ENCODE measurements around the gene ASTN2. TPM values are rescaled to one million over a fixed set of nuclear protein-coding genes. Genes with fewer than 3 reads are reported as not detected.

Gene ASTN2
- polyA plus RNA-seq, 4 donors = 3.0 to 15.2 (median 3.7) TPM

DNA sequence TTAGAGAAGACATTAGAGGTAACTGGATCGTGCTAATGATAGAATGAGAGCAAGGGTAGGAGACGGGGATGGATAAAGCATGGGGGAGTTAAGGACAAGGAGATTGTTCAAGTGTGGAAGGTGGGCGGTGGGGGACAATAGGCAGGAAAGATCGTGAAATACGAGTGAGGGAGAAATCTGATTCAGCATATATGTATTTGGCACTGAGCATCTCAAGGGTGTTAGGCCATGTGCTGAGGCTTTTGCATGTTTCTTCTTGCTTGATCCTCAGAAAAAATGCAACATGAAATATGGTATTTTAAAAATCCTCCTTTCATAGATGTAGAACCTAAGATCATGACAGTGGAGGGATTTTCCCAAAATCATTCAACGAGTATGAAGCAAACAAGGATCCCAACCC lies 1020.8 kb downstream of the ASTN2 start:
- WGBS, 3 donors = 87 to 93% (median 93%) methylated on average over 6 of the region's 6 CpGs
- Histone ChIP-seq H3K4me1 (ENCODE audit: control insufficient read depth in 3 of 3, insufficient read depth in 2 of 3, low read depth in 1 of 3, low read length in 2 of 3) (no peaks in the 10 kb centered on the region), H3K36me3 (ENCODE audit: control insufficient read depth in 3 of 3, insufficient read depth in 2 of 3, low read depth in 1 of 3, low read length in 3 of 3) (peaks cover 0 to 4% (median 0%) of the 10 kb centered on the region in 3 donors), H3K27me3 (ENCODE audit: control insufficient read depth in 3 of 3, insufficient read depth in 3 of 3, low read length in 3 of 3) (no peaks in the 10 kb centered on the region), H3K27ac (ENCODE audit: low read depth in 1 of 3, low read length in 2 of 3) (no peak overlapping the region), H3K4me3 (ENCODE audit: low read depth in 1 of 3, low read length in 3 of 3) (no peak overlapping the region), H3K9me3 (ENCODE audit: control insufficient read depth in 2 of 2, insufficient read depth in 1 of 2, low read depth in 1 of 2, low read length in 1 of 2) (no peaks in the 10 kb centered on the region)
- FAIRE-seq (no peak), DNase-seq (no peak)

DNA sequence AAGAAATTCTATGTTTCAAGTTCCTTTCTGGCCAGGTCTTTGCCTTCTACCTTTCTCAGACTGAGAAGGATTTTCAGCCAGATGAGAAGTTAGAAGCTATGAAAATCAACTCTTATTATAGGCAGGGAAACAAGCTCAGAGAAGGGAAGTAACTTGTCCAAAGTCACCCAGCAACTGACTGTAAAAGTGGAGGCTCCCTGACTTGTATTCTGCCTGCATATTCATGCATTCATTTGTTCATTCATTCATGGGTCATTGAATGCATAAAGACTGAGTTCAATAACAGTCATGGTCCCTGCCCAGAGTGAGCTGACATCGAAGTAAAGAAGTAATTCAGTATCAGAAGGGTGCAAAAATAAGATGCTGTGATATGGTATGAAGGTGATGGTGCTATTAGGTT lies 1021.7 kb downstream of the ASTN2 start:
- peaks cover 0 to 4% (median 0%) of the 10 kb centered on the region in 3 donors for H3K36me3 ChIP-seq (ENCODE audit: control insufficient read depth in 3 of 3, insufficient read depth in 2 of 3, low read depth in 1 of 3, low read length in 3 of 3)
- H3K4me3 ChIP-seq (ENCODE audit: low read depth in 1 of 3, low read length in 3 of 3) = no peak overlapping the region
- DNase-seq (no peak), FAIRE-seq (no peak)
- WGBS, 3 donors = 82 to 93% (median 87%) methylated on average over 1 of the region's 1 CpG
- H3K9me3 ChIP-seq (ENCODE audit: control insufficient read depth in 2 of 2, insufficient read depth in 1 of 2, low read depth in 1 of 2, low read length in 1 of 2) = no peaks in the 10 kb centered on the region
- no peaks in the 10 kb centered on the region for H3K4me1 ChIP-seq (ENCODE audit: control insufficient read depth in 3 of 3, insufficient read depth in 2 of 3, low read depth in 1 of 3, low read length in 2 of 3)
- no peak overlapping the region for H3K27ac ChIP-seq (ENCODE audit: low read depth in 1 of 3, low read length in 2 of 3)
- no peaks in the 10 kb centered on the region for H3K27me3 ChIP-seq (ENCODE audit: control insufficient read depth in 3 of 3, insufficient read depth in 3 of 3, low read length in 3 of 3)

DNA sequence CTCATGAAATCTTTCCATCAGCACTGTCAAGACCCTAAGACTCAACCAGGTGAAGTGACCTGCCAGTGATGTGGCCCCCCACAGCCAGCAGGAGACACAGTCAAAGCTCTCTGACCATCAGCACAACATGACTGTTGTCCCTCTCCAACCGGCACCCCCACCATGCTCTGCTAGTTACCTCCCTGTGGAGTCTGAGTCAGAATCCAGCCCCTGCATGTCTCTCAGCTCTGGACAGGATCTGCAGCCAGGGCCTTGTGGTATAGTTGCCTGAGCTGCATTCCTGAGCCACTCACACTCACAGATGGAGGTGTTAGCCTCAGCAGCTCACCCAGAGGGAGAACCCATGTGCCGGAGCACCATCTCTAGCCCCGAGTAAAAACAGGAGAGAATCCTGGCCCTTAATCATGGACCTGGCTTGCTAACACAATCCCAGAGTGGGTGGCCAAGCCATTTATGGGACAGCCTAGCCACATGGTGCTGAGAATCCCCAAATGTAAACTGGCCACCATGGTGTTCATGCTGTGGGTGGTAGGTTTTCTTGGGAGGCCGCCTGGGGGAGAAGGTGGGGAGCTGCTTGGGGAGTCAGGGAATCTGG lies 1023.5 kb downstream of the ASTN2 start:
- DNase-seq = no peak
- Histone ChIP-seq H3K36me3 (ENCODE audit: control insufficient read depth in 3 of 3, insufficient read depth in 2 of 3, low read depth in 1 of 3, low read length in 3 of 3) (peaks cover 0 to 4% (median 0%) of the 10 kb centered on the region in 3 donors), H3K9me3 (ENCODE audit: control insufficient read depth in 2 of 2, insufficient read depth in 1 of 2, low read depth in 1 of 2, low read length in 1 of 2) (no peaks in the 10 kb centered on the region), H3K4me1 (ENCODE audit: control insufficient read depth in 3 of 3, insufficient read depth in 2 of 3, low read depth in 1 of 3, low read length in 2 of 3) (no peaks in the 10 kb centered on the region), H3K27ac (ENCODE audit: low read depth in 1 of 3, low read length in 2 of 3) (no peak overlapping the region), H3K27me3 (ENCODE audit: control insufficient read depth in 3 of 3, insufficient read depth in 3 of 3, low read length in 3 of 3) (no peaks in the 10 kb centered on the region), H3K4me3 (ENCODE audit: low read depth in 1 of 3, low read length in 3 of 3) (no peak overlapping the region)
- 84 to 95% (median 94%) methylated on average over 4 of the region's 4 CpGs for WGBS, 3 donors
- no peak for FAIRE-seq

DNA sequence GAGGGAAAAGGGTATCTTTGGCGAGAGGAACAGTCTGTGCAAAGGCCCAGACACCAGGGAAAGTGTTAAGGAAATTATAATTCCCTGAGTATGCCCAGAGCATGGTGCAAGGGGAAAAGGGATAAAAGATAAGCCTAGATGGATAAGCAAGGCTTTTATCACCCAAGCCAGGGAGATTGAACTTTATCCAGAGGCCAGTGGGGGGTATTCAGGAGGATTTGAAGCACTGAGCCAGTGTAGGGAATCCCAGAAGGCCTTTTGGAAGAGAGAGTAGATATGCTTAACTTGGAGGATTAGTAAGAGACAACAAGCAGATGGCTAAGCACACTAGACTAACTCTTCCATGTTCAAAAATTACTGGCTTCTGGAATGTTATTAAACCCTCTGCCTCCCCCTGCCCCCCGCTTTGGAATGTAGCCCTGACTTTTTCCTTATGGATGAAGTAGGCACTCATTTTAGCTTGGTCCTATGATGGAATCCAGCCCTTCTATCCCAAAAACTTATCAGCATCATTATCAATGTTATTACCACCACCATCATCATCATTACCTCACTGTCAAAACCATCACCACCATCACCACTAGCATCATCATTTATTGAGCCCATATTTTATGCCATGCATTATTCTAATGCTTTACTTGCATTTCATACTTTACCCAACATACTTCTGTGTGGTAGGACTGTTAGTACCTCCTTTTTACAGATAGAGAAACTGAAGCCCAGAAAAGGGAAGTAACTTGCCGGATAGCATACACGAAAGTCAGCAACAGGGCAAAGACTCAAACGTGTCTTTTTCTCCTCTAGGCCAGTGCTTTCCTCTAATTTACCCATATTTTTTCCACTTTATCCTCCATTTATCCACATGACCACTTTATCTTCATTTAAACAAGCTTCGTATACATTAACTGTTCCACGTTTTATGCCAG lies 1024.3 kb downstream of the ASTN2 start:
- FAIRE-seq = no peak
- DNase-seq = no peak

DNA sequence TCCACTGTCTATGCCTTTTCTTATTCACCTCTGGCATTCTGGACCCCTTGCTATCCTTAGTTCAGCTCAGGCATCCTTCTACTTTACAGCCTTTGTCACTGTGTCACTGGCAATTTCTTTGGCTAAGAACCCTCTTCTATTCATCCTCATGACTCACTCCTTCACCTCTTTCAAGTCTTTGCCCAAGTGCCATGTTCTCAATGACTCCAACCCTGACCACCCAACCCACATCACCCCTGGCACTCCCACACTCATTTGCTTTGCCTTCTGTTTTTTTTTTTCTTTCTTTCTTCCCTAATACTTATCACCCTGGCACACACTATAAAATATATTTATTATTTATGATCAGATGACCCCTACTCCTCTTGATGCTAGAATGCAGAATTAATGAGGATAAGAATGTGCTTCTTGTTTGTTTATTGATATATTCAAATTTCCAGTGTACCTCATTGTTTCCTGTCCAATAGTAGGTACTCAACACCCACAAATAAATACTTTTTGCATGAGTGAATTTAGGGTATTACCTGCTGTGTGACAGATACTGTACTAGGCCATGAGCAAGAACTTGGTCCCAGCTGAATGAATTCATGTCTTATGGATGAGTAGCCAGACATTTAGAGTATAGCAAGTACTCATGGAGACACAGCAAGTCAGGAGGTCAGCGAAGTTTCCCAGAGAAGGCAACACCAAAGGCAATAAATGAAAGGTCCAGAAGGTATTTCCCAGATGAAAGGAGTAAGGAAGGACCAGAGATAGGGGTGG lies 1025.1 kb downstream of the ASTN2 start:
- no peak for DNase-seq
- FAIRE-seq = no peak
- Histone ChIP-seq H3K4me1 (ENCODE audit: control insufficient read depth in 3 of 3, insufficient read depth in 2 of 3, low read depth in 1 of 3, low read length in 2 of 3) (no peaks in the 10 kb centered on the region), H3K27ac (ENCODE audit: low read depth in 1 of 3, low read length in 2 of 3) (no peak overlapping the region), H3K4me3 (ENCODE audit: low read depth in 1 of 3, low read length in 3 of 3) (no peak overlapping the region), H3K36me3 (ENCODE audit: control insufficient read depth in 3 of 3, insufficient read depth in 2 of 3, low read depth in 1 of 3, low read length in 3 of 3) (peaks cover 0 to 4% (median 0%) of the 10 kb centered on the region in 3 donors), H3K9me3 (ENCODE audit: control insufficient read depth in 2 of 2, insufficient read depth in 1 of 2, low read depth in 1 of 2, low read length in 1 of 2) (no peaks in the 10 kb centered on the region), H3K27me3 (ENCODE audit: control insufficient read depth in 3 of 3, insufficient read depth in 3 of 3, low read length in 3 of 3) (no peaks in the 10 kb centered on the region)
- WGBS, 3 donors = 63 to 87% (median 80%) methylated on average over 1 of the region's 1 CpG

More for the DNA sequence above, 1024.3 kb downstream of the ASTN2 start:
- Histone ChIP-seq H3K27me3 (ENCODE audit: control insufficient read depth in 3 of 3, insufficient read depth in 3 of 3, low read length in 3 of 3) (no peaks in the 10 kb centered on the region), H3K27ac (ENCODE audit: low read depth in 1 of 3, low read length in 2 of 3) (no peak overlapping the region), H3K4me1 (ENCODE audit: control insufficient read depth in 3 of 3, insufficient read depth in 2 of 3, low read depth in 1 of 3, low read length in 2 of 3) (no peaks in the 10 kb centered on the region), H3K36me3 (ENCODE audit: control insufficient read depth in 3 of 3, insufficient read depth in 2 of 3, low read depth in 1 of 3, low read length in 3 of 3) (peaks cover 0 to 4% (median 0%) of the 10 kb centered on the region in 3 donors), H3K9me3 (ENCODE audit: control insufficient read depth in 2 of 2, insufficient read depth in 1 of 2, low read depth in 1 of 2, low read length in 1 of 2) (no peaks in the 10 kb centered on the region), H3K4me3 (ENCODE audit: low read depth in 1 of 3, low read length in 3 of 3) (no peak overlapping the region)
- 74 to 81% (median 80%) methylated on average over 7 of the region's 7 CpGs for WGBS, 3 donors

DNA sequence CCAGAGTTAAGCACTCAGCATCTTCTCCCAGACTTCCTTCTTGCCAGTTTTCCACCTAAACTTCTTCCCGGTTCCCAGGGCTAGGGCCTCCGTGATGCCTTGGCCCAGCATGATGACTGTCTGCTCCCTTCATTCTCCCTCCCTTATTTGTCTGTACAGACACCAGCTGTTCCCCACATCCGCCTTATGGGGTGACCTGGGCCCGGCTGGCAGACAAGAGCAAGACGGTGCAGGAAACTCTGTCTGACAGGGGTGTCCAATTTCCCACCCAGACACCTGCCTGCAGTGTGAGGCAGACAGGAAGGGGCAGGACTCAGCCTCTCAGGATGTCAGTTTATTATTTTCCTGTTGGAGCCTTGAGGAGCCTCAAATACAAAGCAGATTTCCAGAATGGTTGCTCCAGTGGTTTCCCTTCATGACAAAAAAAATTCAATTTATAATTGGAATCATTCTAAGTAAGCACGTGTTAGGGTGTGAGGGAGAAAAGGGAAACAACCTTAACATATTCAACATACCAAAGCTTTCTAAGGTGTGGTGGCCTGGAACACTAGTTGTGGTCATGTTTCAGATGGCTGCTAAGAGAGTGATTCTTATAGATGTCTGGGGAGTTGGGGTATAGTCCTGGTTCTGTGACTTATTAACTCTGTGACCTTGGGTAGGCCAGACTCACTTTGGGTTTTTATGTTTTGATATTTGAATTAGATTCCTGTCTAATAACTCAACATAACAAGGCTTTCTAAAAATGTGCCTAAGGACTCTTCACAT lies 1026.7 kb downstream of the ASTN2 start:
- Histone ChIP-seq H3K36me3 (ENCODE audit: control insufficient read depth in 3 of 3, insufficient read depth in 2 of 3, low read depth in 1 of 3, low read length in 3 of 3) (peaks cover 0 to 4% (median 0%) of the 10 kb centered on the region in 3 donors), H3K27me3 (ENCODE audit: control insufficient read depth in 3 of 3, insufficient read depth in 3 of 3, low read length in 3 of 3) (no peaks in the 10 kb centered on the region), H3K4me3 (ENCODE audit: low read depth in 1 of 3, low read length in 3 of 3) (no peak overlapping the region), H3K9me3 (ENCODE audit: control insufficient read depth in 2 of 2, insufficient read depth in 1 of 2, low read depth in 1 of 2, low read length in 1 of 2) (no peaks in the 10 kb centered on the region), H3K4me1 (ENCODE audit: control insufficient read depth in 3 of 3, insufficient read depth in 2 of 3, low read depth in 1 of 3, low read length in 2 of 3) (no peaks in the 10 kb centered on the region), H3K27ac (ENCODE audit: low read depth in 1 of 3, low read length in 2 of 3) (no peak overlapping the region)
- 53 to 84% (median 76%) methylated on average over 6 of the region's 6 CpGs for WGBS, 3 donors
- FAIRE-seq (no peak), DNase-seq (no peak)

DNA sequence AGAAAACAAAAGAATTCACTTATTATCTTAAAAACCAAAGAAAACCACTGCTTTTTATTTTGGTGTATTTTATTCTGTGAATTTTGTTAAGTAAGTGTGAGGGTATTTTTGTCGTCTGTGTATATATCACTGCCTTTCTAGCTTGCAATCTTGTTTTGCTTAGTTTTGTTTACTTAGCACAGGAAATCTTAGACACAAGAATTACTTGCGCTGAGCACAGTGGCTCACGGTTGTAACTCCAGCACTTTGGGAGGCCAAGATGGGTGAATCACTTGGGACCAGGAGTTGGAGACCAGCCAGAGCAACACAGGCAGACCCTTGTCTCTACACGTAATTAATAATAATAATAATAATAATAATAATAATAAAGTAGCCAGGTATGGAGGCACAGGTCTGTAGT lies 1030.9 kb downstream of the ASTN2 start:
- Histone ChIP-seq H3K4me1 (ENCODE audit: control insufficient read depth in 3 of 3, insufficient read depth in 2 of 3, low read depth in 1 of 3, low read length in 2 of 3) (peaks cover 0 to 2% (median 0%) of the 10 kb centered on the region in 3 donors), H3K36me3 (ENCODE audit: control insufficient read depth in 3 of 3, insufficient read depth in 2 of 3, low read depth in 1 of 3, low read length in 3 of 3) (peaks cover 0 to 2% (median 0%) of the 10 kb centered on the region in 3 donors), H3K27me3 (ENCODE audit: control insufficient read depth in 3 of 3, insufficient read depth in 3 of 3, low read length in 3 of 3) (no peaks in the 10 kb centered on the region), H3K27ac (ENCODE audit: low read depth in 1 of 3, low read length in 2 of 3) (no peak overlapping the region), H3K9me3 (ENCODE audit: control insufficient read depth in 2 of 2, insufficient read depth in 1 of 2, low read depth in 1 of 2, low read length in 1 of 2) (no peaks in the 10 kb centered on the region), H3K4me3 (ENCODE audit: low read depth in 1 of 3, low read length in 3 of 3) (no peak overlapping the region)
- DNase-seq = no peak
- FAIRE-seq = no peak
- 71 to 85% (median 84%) methylated on average over 4 of the region's 4 CpGs for WGBS, 3 donors

DNA sequence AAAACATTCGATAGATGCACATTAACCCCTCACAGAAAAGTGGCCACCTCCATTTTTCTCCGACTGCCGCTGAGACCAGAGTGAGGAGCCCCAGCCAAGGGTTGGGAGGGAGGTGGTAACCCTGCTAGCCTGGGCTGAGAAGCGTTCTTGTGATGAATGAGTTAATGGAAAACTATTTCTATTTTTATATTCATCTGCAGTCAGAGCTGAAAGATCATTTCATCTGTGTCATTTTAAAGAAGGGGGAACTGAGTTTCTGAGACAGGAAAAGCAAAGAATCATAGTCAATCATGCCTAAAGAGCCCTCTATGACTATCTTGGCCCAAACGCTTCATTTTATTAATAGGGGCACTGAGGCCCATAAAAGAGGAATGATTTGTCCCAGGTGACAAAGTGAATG lies 1031.7 kb downstream of the ASTN2 start:
- no peak for FAIRE-seq
- DNase-seq = no peak
- 72 to 86% (median 77%) methylated on average over 5 of the region's 5 CpGs for WGBS, 3 donors

More for the DNA sequence above, 1031.7 kb downstream of the ASTN2 start:
- no peak overlapping the region for H3K27ac ChIP-seq (ENCODE audit: low read depth in 1 of 3, low read length in 2 of 3)
- H3K9me3 ChIP-seq (ENCODE audit: control insufficient read depth in 2 of 2, insufficient read depth in 1 of 2, low read depth in 1 of 2, low read length in 1 of 2) = no peaks in the 10 kb centered on the region
- peaks cover 0 to 2% (median 0%) of the 10 kb centered on the region in 3 donors for H3K36me3 ChIP-seq (ENCODE audit: control insufficient read depth in 3 of 3, insufficient read depth in 2 of 3, low read depth in 1 of 3, low read length in 3 of 3)
- no peaks in the 10 kb centered on the region for H3K27me3 ChIP-seq (ENCODE audit: control insufficient read depth in 3 of 3, insufficient read depth in 3 of 3, low read length in 3 of 3)
- H3K4me1 ChIP-seq (ENCODE audit: control insufficient read depth in 3 of 3, insufficient read depth in 2 of 3, low read depth in 1 of 3, low read length in 2 of 3) = peaks cover 0 to 2% (median 0%) of the 10 kb centered on the region in 3 donors
- H3K4me3 ChIP-seq (ENCODE audit: low read depth in 1 of 3, low read length in 3 of 3) = no peak overlapping the region
